Fibroblast of gingiva (primary cell): ENCODE measurements around the gene G6PC2.

ENCODE experiments used
- DNase-seq: peaks from one replicate; pipeline ENCODE4 v3.0.0-alpha.2; 2011; ENCODE audit warnings: low read depth

Gene G6PC2

DNA sequence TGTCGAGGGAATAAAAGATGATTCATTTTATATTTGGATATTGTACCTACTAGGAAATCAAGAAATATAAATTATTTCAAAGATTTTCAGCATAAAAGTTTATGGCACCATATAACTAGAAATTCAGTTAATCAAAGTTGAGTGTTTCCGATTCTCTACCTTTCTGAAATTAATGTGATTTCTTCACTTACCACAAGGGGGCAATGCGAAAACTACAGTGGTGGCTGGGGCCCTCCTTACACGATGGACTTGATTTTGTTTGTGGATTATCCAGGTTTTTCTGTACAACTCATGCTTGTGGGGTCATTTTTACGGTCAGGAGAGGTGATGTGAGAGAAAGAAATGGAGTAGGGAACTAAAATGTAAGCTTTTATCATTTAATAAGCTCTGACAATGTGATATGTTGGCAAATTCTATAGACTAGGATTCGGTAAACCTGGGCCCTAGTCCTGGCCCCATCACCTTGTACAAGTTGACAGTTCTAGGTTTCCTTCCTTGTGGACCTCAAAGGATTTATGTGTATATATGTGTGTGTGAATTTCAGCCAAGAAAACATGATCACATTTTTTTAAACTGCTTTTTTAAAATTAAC is 47.6 kb downstream of the G6PC2 start:
- DNase-seq = no peak

GRCh38 chr2:168949324-168949723 is 48.2 kb downstream of the G6PC2 start:
- no peak for DNase-seq

DNA sequence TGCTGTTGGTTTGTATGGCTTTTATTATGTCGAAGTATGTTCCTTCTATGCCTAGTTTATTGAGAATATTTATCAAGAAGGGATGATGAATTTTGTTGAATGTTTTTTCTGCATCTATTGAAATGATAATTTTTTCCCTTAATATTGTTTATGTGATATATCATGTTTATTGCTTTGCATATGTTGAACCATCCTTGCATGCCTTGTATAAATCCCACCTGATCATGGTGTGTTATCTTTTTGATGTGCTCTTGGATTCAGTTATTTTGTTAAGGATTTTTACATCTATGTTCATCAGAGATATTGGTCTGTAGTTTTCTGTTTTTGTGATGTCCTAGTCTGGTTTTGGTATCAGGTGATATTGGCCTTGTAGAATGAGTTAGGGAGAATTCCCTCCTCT is 50.8 kb downstream of the G6PC2 start:
- DNase-seq = no peak

DNA sequence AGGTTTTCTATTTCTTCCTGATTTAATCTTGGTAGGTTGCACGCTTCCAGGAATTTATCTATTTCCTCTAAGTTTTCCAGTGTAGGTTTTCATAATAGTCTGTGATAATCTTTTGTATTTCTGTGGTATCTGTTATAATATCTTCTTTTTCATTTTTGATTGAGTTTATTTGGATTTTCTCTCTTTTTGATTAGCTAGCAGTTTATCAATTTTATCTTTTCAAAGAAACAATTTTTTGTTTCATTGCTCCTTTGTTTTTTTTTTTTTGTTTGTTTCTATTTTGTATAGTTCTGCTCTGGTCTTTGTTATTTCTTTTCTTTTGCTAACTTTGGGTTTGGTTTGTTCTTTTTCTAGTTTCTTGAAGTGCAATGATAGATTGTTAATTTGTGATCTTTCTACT is 51.3 kb downstream of the G6PC2 start:
- DNase-seq = no peak

- no peak for DNase-seq
These were observed 53.2 kb downstream of the G6PC2 start for GRCh38 chr2:168954256-168954655.

GRCh38 chr2:168955321-168955720 is 54.2 kb downstream of the G6PC2 start:
- no peak for DNase-seq

- no peak for DNase-seq
These were observed 55.3 kb downstream of the G6PC2 start for GRCh38 chr2:168956392-168956791.
